HG03342 (cell line): ENCODE measurements around the gene AGAP2.

ENCODE experiments used
- ATAC-seq: cut with Tn5 transposase; IDR thresholded peaks from one replicate; pipeline ENCODE4 v1.9.1; 2021; ENCODE audit warnings: mild to moderate bottlenecking, moderate library complexity; ENCODE audit not compliant: unreplicated experiment

The AGAP2 gene

DNA sequence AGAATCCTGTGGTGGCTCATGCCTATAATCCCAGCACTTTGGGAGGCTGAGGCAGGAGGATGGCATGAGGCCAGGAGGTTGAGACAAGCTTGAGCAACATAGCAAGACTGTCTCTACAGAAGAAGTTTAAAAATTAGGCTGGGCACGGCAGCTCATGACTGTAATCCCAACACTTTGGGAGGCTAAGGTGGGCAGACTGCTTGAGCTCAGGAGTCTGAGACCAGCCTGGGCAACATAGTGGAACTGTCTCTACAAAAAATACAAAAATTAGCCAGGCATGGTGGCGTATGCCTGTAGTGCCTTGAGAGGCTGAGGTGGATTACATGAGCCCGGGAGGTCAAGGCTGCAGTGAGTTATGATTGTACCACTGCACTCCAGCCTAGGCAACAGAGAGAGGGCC is 29.3 kb upstream of the AGAP2 start:
- ATAC-seq: no peak

DNA sequence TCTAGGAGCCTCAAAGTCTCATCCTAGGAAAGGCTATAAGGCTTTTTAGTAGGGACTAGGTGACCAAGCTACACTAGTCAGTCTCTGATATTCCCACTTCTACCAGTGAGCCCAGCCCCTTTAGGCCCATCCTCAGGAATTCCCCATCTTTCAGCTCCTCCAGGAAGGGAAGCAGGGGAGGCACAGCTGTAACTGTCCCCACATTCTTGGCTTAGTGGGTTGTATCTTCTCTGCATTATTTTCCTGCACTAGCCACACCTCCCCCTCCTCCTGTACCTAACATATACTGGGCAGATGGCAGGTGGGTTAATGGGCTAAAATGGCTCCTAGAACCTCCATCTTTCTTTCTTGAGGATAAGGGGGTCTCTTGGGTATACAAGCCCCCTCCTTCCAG is 28.8 kb upstream of the AGAP2 start:
- ATAC-seq: no peak

DNA sequence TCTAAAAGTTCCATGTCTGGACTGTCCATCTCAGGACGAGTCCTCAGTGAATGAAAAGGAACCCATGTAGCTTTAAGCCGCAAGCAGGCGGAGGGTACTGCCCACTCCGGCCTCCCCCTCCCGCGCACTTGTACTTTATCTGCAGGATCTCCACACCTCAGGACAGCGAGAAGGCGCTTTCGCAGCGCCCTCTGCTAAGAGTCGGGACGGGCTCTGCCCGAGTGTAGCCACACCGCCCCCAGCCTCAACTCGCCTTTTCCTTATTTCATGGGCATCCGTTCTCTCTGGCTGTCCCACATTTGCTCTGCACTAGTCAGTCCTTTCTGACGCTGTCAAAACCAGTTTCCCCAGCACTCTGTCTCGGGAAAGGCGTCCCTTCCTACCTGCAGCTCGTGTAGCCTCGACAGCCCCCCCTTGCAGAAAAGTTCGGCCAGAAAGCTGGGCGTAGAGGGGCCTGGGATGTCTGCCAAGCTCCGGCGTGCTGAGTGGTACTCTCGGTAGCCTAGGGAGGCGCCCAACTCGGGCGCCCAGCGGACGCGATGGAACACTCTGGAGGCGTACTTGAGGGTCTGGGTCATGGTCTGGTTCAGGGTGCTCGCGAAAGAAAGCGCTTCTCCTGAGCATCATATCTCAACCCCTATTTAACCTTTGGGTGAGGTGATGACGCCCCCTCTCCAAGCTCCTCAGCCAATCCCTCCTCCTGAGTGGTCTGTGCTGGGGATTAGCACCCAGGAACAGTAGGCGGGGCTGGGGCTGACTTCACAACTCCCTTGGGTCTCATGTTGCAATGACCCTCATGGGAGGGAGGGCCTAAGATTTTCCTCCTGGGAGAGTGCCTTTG is 28.1 kb upstream of the AGAP2 start, which contains the start of gene CYP27B1:
TSS of gene CYP27B1 (minus strand) at position 615 of the 841 bp plus-strand sequence. CDS start at position 578, 37 bp downstream.
- no peak for ATAC-seq

DNA sequence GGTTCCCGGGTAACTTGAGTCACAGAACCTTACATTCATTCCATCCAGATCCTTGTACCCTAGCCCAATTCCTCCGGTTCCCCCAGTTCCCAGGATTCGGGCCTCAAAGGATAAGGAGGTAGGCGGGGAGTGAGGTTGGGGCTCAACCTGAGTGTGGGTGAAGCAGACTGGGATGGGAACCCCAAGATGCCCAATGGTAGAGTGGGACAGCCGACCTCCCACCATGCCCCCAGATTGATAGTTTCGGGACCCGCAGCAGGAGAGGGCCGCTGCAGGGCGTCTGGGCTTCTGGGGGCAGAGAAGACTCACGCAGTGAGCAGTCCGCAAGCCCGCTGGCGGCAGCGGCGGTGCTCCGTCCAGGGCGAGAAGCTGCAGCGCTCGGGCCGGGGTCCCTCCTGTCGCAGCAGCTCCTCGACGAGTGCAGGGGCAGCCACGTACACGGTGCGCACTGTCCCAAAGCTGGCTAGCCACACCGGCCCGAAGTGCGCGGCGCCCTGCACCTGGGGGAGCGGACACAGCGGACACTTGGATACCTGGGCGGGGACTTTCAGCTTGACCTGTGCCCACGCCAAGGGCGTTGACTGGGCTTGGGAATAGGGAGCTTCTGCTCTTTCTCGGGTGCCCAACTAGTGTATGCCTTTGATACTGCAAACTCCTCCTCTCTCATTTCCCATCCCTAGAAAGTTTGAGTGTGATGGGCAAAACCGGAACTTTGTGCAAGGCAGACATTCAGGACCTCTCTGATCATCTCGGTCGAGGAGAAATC is 27.3 kb upstream of the AGAP2 start:
- ATAC-seq: peak; percentile 4

DNA sequence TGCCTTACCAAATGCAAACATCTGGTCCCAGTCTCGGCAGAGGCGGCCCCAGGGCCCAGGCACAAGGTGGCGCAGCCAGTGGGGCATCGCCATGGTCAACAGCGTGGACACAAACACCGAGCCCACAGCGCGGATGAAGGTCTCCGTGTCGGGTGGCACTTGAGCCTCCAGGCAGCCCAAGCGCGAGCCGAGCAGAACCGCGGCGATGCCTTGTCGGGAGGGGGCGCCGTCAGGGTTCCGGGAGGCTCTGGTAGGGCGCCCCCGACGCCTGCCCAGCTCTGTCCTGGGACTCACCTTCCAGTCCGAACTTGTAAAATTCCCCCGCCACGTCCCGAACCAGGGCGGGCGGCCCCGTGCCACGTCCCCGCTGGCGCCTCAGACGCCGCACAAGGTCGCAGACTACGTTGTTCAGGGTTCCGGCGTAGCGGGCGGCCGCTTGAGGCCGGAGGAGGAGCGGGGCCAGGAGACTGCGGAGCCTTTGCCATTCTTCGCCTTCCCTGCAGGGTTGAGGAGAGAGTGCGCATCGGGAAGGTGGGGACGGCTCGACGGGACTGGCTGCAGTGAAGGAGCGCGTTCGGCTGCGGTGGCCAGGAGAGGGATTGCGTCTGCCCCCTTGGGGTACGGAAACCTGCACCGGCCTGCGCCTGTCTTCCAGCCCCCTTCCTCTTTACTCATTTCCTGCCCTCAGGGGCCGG is 26.6 kb upstream of the AGAP2 start:
- peak; percentile 53 for ATAC-seq

DNA sequence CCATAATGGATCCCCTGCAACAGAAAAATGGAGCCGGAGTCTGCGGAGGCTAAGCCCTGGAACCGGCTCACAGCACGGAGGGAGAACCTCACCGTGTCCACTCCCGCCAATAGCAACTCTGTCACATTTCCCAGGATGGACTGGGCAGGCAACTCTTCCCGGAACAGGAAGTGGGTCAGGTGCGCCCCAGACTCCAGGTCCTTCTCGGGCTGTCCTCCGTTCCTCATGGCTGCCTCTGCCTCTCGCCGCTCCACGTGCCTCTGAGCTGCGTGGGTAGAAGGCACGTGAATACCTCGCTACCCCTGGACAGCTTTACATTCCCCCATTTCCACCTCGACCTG is 26.1 kb upstream of the AGAP2 start:
- peak; percentile 8 for ATAC-seq

DNA sequence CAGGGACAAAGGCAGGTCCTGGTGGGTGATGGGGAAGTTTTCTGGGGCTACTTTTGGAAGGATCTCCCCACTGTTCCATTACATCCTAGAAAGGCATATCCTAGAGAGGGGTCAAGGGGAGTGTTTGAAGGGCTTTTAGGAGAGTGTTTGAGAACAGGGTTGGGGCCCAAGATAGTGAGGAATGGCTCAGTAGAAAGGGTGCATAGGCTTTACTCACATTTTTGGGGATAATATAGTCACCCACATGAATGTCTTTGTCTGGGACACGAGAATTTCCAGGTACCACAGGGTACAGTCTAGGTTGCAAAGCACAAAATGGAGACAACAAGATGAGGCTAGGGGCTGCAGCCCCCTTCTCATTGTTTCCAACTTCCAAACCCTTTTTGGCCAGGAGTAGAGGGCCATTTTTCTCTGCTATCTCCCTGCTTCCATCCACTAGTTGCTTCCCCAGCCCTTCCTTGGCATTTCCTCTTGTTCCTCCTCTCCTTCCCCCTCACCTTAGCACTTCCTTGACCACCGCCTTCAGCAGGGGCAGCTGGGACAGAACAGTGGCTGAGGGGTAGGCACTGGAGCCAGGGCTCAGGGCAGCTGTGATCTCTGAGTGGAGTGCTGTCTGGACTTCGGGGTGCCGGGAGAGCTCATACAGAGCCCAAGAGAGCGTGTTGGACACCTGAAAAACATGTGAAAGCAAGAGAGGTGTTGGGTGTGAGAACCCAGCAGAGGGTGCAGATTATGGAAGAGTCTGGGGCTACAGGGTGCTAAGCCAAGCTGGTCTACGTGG is 25.5 kb upstream of the AGAP2 start:
- ATAC-seq: no peak

DNA sequence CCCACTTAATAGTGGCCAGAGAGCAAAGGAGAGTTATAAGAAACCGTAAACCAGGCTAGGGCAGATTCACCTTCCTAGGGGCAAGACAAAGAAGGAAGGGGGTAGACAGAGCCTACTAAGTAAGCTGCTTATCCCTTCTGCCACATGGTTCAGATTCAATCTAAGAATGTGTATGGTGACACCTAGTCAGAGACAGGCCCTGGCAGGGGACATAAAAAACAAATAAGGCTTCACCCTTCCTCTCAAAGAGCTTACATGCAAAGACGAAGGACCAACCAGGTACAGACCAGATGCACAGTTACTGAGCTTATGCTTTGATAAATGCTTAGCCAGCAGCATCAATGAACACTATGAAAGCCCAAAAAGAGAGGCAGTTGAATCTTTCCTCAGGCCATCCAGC is 23.9 kb upstream of the AGAP2 start:
- no peak for ATAC-seq

DNA sequence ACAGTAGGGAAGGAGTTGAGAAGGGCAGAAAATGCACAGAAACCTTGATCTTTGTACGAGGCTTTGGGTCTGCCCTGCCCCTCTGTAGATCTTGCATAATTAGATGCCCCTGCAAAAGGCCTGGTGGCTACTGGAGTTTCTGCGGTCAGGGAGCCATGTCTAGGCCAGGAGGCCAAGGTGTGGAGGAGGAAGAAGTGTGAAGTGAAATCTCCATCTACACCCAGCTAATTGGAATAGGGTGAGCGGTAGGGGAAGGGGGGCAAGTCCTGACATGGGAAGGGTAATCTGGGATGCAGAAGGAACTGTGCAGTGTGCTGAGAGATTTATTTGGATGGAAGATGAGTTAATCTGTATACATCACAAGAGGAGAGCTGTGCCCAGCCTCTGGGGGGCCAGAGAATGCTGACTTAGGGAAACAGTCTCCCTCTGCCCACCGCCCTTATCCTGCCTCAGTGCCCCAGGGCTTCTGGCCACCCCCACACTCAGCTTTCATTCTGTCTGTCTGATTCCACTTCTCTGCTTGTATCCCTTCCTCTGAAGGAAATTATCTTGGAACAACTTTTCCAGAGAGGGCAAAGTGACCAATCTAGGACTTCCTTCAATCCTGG is 23.0 kb upstream of the AGAP2 start:
- no peak for ATAC-seq

DNA sequence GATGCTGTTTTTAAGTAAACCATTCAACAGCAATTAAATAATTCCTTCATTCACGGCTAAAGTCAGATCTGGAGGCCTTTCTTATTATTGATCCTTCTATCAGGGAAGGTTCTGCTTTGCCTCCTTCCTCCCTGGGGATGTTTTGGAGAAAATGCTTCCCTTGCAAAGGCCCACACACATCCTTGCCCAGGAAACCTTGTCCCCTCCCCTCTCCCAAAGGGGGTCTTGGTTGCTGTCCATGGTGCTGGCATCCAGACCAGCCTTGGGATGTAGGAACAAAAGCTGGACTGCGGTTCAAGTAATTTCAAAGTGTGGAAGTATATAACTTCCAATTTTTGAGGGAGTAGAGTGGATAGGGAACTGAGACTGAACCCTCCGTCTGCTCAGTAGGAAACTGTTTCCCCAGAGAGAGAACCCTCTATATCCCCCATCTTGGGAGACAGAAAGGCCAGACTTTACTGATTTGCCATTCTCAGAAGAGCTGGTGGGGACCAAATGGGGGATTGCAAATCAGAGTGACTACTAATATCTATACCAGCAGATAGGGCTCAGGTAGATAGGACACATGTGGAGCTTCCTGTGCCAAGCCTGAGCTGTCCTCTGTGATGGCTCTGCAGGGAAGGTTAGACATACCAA is 21.9 kb upstream of the AGAP2 start:
- ATAC-seq: no peak

DNA sequence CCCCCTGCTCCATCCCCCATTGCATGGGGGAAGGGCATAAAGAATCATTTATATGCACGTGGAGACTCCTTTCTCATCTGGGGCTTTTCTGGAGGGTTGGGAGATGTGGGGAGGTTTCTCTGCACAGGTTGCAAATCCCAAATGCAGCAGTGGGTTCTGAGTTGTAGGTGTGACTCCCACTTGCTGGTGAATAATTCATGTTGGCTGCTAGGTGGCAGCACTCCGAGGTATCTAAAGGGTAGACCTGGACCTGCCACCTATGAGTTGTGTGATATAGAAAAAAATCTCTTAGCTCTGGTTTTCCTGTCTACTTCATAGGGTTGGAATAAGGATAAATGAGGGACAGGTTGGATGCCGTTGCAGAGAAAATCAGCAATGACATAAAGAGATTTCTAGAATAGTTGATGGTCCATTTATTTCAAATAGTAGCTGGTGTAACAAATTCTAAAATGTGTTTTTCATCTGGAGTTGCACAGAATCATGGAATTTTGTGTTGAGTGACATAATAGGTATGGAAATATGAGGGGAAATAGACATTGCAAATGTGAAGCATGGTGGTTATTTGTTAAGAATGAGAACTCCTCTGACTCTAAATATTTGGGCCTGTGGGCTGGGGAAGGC is 20.9 kb upstream of the AGAP2 start:
- ATAC-seq: no peak

DNA sequence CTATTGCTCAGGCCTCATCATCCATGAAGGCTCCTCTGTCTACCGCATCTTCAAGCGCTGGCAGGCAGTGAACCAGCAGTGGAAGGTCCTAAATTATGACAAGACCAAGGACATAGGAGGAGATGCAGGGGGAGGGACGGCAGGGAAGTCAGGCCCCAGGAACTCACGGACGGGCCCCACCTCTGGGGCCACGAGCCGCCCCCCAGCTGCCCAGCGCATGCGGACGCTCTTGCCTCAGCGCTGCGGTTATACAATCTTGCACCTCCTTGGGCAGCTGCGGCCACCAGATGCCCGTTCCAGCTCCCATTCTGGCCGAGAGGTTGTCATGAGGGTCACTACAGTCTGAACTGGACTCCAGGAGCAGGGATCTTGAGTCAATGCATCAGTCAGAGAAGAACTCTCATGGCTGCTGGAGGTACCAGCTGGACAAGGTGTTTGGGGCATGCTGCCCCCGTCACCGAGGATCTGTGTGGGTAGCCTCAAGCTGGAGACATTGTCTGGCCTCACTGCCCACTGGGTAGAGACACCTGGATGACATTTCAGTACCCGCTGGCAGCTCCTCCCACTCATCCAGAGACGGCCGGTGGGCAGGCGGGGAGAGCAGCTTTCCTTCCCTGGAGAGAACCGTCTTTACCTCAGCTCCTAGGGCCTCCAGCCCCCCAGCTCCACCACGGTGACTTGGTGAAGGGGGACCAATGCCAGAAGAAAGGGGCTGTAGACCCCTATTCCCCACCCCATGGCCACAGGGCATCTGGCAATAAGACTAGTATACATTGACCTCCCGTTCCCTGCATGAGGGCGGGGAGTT is 20.2 kb upstream of the AGAP2 start:
- ATAC-seq: no peak

DNA sequence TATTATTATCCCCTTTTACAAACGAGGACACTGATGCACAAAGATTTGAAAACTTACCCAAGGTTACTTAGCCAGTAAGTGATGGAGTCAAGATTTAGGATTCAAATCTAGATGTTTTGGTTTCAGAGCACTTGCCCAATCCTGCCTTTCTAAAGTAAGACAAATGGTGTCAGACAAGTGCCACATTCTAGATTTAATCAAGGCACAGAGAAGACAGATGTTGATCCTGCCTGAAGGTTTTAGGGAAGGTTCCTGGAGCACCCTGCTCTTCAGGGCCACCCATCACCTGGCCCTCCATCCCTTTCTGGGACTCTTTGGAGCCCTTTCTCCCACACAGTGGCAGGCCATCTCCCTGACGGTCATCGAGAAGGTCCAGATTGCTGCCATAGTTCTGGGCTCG is 19.2 kb upstream of the AGAP2 start:
- ATAC-seq: no peak

DNA sequence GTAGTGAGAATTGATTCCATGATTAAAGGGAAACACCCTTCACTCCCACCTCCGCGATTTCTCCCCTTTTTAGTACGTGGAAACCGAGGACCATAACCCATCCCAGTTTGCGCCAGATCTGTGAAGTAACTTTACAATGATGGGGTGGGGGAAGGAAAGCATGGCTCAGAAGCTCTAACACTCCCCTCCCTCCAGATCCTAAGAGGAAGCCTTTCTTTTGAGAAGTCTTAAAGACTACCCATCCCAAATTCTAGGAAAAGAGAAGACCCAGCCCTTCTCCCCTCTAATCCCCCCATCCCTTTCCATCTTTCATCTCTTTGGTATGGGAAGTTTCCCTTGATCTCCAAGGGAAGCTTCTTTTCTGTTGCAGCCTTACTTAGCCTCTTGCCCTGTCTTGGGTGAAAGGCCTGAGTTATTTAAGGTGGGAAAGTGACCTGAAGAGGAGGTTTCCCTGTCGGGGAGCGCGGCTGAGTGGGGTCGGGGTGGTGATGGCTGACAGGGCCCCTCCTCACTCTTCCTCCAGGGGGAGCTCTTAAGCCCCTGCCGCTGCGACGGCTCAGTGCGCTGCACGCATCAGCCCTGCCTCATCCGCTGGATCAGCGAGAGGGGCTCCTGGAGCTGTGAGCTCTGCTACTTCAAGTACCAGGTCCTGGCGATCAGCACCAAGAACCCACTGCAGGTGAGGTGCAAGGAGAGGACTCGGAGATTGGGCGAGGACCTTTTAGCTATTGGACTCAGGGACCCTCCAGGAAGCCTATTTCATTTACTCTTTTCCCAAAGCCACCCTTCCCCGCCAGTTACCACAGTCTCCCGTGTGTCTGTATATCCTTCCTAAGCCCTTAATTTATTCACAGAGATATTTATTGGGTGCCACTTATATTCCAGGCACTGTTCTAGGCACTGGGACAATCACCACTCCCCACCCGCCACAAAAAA is 18.1 kb upstream of the AGAP2 start:
- ATAC-seq: peak; percentile 33

DNA sequence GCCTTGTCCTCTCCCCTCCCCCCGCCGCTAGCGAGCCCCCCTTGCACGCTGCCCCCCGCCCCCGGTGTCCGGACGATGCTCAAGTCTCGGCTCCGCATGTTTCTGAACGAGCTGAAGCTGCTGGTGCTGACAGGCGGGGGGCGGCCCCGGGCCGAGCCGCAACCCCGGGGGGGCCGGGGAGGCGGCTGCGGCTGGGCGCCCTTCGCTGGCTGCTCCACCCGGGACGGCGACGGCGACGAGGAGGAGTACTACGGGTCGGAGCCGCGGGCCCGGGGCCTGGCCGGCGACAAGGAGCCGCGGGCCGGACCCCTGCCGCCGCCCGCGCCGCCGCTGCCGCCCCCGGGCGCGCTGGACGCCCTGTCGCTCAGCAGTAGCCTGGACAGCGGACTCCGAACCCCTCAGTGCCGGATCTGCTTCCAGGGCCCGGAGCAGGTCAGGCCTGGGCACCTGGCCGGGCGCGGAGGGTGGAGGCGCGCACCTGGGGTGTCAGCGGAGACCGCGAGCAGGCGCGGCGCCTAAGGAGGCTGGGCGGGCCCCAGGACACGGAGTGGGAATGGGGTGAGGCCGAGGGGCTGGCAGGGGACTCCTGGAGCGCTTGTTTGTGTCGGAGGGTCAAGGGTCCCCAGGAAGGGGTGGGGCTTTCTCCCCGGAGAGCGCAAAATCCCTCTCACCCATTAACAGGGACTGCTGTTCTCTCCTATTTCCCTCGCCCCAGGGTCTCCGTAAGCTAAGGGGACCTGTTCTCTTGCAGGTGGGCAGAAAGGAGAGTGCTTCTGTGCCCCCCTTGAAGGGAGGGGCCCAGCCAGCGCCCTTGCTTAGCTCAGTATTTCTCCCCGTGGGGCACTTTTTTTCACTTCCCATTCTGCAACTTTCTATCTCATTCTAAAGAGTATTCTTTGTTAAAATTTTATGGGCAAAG is 17.2 kb upstream of the AGAP2 start:
- ATAC-seq: no peak

DNA sequence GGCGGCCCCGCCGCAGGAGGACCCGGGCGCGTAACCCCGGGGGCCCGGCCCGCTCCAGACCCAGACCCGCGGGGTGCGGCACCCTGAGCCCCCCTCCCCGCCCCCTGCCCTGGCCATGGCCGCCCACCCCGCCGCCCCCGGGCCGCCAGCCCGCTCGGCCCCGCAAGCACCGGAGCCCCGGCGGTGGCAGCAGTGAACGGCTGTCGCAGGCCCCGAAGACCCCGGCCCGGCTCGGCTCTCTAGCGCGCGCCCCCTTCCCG is 16.6 kb upstream of the AGAP2 start:
- ATAC-seq: no peak
